MM.1S (cell line): Measurements from ENCODE around the gene ZFPM1.

Experiments used
- EZH2 ChIP-seq: fragments of 300-600 bp; sonication (generic); optimal IDR thresholded peaks from 2 replicates; pipeline ENCODE3; 2017; ENCODE audit warnings: low read depth, mild to moderate bottlenecking, antibody characterized with exemption, low read length, mixed read lengths
- EZH2phosphoT487 ChIP-seq: fragments of 300-600 bp; sonication (generic); IDR thresholded peaks from 2 replicates; pipeline ENCODE4 v1.6.1; 2018; ENCODE audit warnings: antibody characterized with exemption, low read length
- TF ChIP-seq, protein P1 (sequence below): fragments of 300-600 bp; sonication (generic); IDR thresholded peaks from 2 replicates; pipeline ENCODE4 v1.5.1; 2016; ENCODE audit warnings: antibody characterized with exemption, low read length, mixed read lengths

DNA sequence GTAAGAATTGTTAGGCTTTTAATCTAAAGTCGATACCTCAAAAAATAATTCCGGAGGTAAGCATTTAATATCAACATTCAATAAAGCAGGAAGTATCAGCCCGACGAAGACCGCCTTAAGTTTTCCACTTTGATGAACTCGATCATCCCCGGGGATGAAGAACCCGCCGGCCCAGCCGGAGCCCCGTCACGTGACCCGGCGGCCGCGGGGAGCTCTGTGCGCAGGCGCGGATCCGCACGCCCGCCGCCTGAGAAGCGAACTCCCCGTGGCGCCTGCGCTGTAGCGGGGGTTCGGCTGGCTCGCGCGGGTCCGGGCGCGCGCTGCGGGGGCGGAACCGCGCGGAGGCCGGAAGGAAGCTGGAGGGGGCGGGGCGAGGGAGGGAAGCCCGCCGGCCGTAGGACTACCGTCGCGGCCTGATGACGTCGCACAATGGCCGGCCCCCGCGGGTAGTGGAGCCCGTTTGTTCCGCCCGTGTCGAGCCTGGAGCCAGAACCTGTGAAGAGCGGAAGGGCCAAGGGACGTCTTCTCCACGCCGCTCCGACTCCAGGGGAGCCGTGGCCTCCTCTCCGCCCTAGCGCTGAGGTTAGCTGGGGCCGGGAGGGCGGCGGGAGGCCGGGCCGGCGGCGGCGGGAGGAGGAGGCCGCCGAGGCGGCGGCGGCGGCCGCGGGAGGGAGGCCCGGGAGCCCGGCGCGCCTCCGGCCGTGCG is 117.1 kb downstream of the ZFPM1 start, which contains the start of gene ZC3H18:
- no peak for TF ChIP-seq EZH2phosphoT487
- no peak for TF ChIP-seq EZH2
- TF ChIP-seq, protein P1, sequence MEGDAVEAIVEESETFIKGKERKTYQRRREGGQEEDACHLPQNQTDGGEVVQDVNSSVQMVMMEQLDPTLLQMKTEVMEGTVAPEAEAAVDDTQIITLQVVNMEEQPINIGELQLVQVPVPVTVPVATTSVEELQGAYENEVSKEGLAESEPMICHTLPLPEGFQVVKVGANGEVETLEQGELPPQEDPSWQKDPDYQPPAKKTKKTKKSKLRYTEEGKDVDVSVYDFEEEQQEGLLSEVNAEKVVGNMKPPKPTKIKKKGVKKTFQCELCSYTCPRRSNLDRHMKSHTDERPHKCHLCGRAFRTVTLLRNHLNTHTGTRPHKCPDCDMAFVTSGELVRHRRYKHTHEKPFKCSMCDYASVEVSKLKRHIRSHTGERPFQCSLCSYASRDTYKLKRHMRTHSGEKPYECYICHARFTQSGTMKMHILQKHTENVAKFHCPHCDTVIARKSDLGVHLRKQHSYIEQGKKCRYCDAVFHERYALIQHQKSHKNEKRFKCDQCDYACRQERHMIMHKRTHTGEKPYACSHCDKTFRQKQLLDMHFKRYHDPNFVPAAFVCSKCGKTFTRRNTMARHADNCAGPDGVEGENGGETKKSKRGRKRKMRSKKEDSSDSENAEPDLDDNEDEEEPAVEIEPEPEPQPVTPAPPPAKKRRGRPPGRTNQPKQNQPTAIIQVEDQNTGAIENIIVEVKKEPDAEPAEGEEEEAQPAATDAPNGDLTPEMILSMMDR = no peak
